HG03108 (cell line): ENCODE results near the gene INTS6L.
"Not testable (repeated sequence)": the region's sequence is repeated elsewhere in the genome, so short reads cannot be mapped to it uniquely, and the experiment has no call there.

Experiments used
- ATAC-seq: cut with Tn5 transposase; IDR thresholded peaks from one replicate; pipeline ENCODE4 v1.9.1; 2021; ENCODE audit warnings: moderate library complexity; ENCODE audit not compliant: unreplicated experiment

Gene INTS6L

GRCh38 chrX:135522132-135522530 lies 1.7 kb downstream of the INTS6L start:
- no peak for ATAC-seq

GRCh38 chrX:135522878-135523693 lies 2.6 kb downstream of the INTS6L start:
- no peak for ATAC-seq

- no peak for ATAC-seq
These were observed 7.8 kb downstream of the INTS6L start for GRCh38 chrX:135528254-135528653.

GRCh38 chrX:135528756-135529155 lies 8.3 kb downstream of the INTS6L start:
- ATAC-seq: no peak

- no peak for ATAC-seq
These were observed 9.6 kb downstream of the INTS6L start for GRCh38 chrX:135530097-135530496.

GRCh38 chrX:135531813-135532212 lies 11.4 kb downstream of the INTS6L start:
- no peak for ATAC-seq

- ATAC-seq: no peak
These were observed 14.8 kb downstream of the INTS6L start for GRCh38 chrX:135535077-135535940.

GRCh38 chrX:135536877-135537276 lies 16.4 kb downstream of the INTS6L start:
- ATAC-seq: no peak

GRCh38 chrX:135541351-135541750 lies 20.9 kb downstream of the INTS6L start:
- no peak for ATAC-seq

GRCh38 chrX:135543172-135543571 lies 22.7 kb downstream of the INTS6L start:
- ATAC-seq: no peak

- ATAC-seq: no peak
These were observed 23.5 kb downstream of the INTS6L start for GRCh38 chrX:135543924-135544323.

GRCh38 chrX:135544338-135544948 lies 24.0 kb downstream of the INTS6L start:
- ATAC-seq: no peak

- ATAC-seq: no peak
These were observed 27.3 kb downstream of the INTS6L start for GRCh38 chrX:135547767-135548166.

GRCh38 chrX:135549519-135549918 lies 29.1 kb downstream of the INTS6L start:
- ATAC-seq: no peak

GRCh38 chrX:135556055-135556454 lies 35.6 kb downstream of the INTS6L start:
- ATAC-seq: peak; percentile 58

- no peak for ATAC-seq
These were observed 36.9 kb downstream of the INTS6L start for GRCh38 chrX:135557344-135557743.

GRCh38 chrX:135572436-135572835 lies 52.0 kb downstream of the INTS6L start:
- ATAC-seq: no peak

GRCh38 chrX:135581496-135581895 lies 61.0 kb downstream of the INTS6L start:
- no peak for ATAC-seq

- ATAC-seq: no peak
These were observed 64.7 kb downstream of the INTS6L start for GRCh38 chrX:135585153-135585552.

GRCh38 chrX:135591871-135592270 lies 71.4 kb downstream of the INTS6L start:
- no peak for ATAC-seq

- not testable (repeated sequence) for ATAC-seq
These were observed 73.6 kb downstream of the INTS6L start for GRCh38 chrX:135594049-135594448.
